ENCODE results near the gene ZNF787.

- no peak for TF ChIP-seq POLR2A (IDR thresholded peaks at IDR 0.05; ENCODE audit: low read length)
- no peak for TF ChIP-seq GATA1 (IDR thresholded peaks at IDR 0.05; ENCODE audit: low read depth, low read length)
These were observed 54.7 kb downstream of the ZNF787 start for GRCh38 chr19:56066152-56067023.

All from erythroblast (primary cell).